ENCODE results near the gene UPB1. TPM values are rescaled to one million over a fixed set of nuclear protein-coding genes. Genes with fewer than 3 reads are reported as not detected.

The UPB1 gene
- total RNA-seq, 1 experiment from 2014 or later: not detected

DNA sequence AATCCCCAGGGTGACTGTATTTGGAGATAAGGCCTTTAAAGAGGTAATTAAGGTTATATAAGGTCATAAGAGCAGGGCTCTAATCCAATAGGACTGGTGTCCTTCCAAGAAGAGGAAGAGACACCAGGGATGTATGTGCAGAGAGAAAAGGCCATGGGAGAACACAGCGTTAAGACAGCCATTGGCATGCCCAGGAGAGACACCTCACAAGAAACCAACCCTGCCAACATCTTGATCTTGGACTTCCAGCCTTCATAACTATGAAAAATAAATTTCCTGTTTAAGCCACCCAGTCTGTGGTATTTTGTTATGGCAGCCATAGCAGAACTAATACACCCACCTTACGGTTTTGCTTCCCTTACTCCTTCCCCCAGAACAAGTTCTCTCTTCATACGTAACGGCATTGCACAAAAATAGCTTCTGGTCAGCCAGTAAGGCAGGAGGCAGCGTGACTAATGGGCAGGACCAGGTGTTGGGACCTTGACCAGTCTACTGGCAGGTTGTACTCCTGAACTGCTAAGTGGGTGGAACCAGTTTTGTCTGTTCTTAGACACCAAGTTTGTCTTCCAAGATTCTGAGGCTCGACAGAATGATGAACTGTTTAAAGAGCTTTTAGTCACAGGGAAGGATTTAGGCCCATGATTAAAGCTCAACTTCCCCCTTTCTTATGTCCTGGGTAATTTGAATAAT is 31.9 kb upstream of the UPB1 start:
- intact Hi-C loops (cut with micrococcal nuclease): no loop called here
- Mint-ChIP-seq H3K4me3 (ENCODE audit: unreplicated experiment) (no peak overlapping the region), H3K4me1 (ENCODE audit: insufficient read depth, unreplicated experiment) (peaks cover 5% of the 10 kb centered on the region), H3K27ac (ENCODE audit: low read depth, unreplicated experiment) (no peak overlapping the region), H3K27me3 (ENCODE audit: insufficient read depth, unreplicated experiment) (no peaks in the 10 kb centered on the region), H3K9me3 (ENCODE audit: unreplicated experiment) (no peaks in the 10 kb centered on the region), H3K36me3 (ENCODE audit: insufficient read depth, unreplicated experiment) (no peaks in the 10 kb centered on the region)
- no peak for DNase-seq (ENCODE audit: unreplicated experiment)
- TF ChIP-seq, protein P1, sequence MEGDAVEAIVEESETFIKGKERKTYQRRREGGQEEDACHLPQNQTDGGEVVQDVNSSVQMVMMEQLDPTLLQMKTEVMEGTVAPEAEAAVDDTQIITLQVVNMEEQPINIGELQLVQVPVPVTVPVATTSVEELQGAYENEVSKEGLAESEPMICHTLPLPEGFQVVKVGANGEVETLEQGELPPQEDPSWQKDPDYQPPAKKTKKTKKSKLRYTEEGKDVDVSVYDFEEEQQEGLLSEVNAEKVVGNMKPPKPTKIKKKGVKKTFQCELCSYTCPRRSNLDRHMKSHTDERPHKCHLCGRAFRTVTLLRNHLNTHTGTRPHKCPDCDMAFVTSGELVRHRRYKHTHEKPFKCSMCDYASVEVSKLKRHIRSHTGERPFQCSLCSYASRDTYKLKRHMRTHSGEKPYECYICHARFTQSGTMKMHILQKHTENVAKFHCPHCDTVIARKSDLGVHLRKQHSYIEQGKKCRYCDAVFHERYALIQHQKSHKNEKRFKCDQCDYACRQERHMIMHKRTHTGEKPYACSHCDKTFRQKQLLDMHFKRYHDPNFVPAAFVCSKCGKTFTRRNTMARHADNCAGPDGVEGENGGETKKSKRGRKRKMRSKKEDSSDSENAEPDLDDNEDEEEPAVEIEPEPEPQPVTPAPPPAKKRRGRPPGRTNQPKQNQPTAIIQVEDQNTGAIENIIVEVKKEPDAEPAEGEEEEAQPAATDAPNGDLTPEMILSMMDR (IDR thresholded peaks at IDR 0.05; ENCODE audit: unreplicated experiment): no peak
- ChIA-PET POLR2A (no interaction called here), CTCF (interaction anchor here (0.6 to 1.4 kb wide), 3 partner anchors 59 to 135 kb away, joined by 3 read pairs; no protein-coding TSS in a partner anchor)
- no TSS peak for BruUV-seq (replicated peaks)

DNA sequence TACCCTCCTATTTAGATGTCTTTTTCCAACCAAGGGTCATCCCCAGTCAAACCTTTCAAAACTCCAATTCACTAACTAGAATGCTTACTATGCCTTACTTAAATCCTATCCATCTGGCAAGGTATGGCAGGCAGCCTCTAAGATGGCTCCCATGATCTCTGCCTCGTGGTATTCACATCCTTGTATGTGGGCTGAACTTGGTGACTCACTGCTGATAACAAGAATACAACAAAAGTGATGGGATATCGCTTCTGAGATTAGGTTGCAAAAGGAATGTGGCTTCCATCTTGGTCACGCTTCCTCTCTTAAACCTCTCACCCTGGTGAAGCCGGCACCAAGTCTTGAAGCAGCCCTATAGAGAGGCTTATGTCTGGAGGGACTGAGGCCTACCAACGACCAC is 29.6 kb upstream of the UPB1 start:
- Mint-ChIP-seq H3K4me3 (ENCODE audit: unreplicated experiment) (no peak overlapping the region), H3K36me3 (ENCODE audit: insufficient read depth, unreplicated experiment) (no peaks in the 10 kb centered on the region), H3K27me3 (ENCODE audit: insufficient read depth, unreplicated experiment) (no peaks in the 10 kb centered on the region), H3K4me1 (ENCODE audit: insufficient read depth, unreplicated experiment) (peaks cover 5% of the 10 kb centered on the region), H3K9me3 (ENCODE audit: unreplicated experiment) (no peaks in the 10 kb centered on the region), H3K27ac (ENCODE audit: low read depth, unreplicated experiment) (no peak overlapping the region)
- BruUV-seq (replicated peaks): no TSS peak
- intact Hi-C loops (cut with micrococcal nuclease): no loop called here
- no peak for DNase-seq (ENCODE audit: unreplicated experiment)
- TF ChIP-seq, protein P1 (IDR thresholded peaks at IDR 0.05; ENCODE audit: unreplicated experiment): no peak
- CTCF ChIA-PET: interaction anchor here (0.6 kb wide), 1 partner anchor 22 kb away, joined by 3 read pairs; no protein-coding TSS in a partner anchor
- POLR2A ChIA-PET: interaction anchor here (0.6 kb wide), 1 partner anchor 9 kb away, joined by 3 read pairs; no protein-coding TSS in a partner anchor

DNA sequence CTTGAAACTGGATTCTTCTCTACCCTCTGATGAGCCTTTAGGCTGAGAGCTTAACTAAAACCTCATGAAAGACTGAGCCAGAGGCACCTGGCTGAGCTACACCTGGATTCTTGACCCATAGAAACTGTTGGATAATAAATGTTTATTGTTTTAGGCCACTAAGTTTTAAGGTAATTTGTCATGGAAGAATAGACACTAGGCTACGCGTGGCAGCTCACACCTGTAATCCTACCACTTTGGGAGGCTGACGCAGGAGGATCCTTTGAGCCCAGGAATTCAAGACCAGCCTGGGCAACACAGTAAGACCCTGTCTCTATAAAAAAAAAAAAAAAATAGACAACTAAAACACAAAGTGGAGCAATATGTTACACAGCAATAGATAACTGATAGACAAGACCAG is 29.2 kb upstream of the UPB1 start:
- no peak for DNase-seq (ENCODE audit: unreplicated experiment)
- POLR2A ChIA-PET: interaction anchor here (0.6 kb wide), 1 partner anchor 10 kb away, joined by 3 read pairs; no protein-coding TSS in a partner anchor
- Mint-ChIP-seq H3K4me1 (ENCODE audit: insufficient read depth, unreplicated experiment) (peaks cover 5% of the 10 kb centered on the region), H3K27ac (ENCODE audit: low read depth, unreplicated experiment) (no peak overlapping the region), H3K9me3 (ENCODE audit: unreplicated experiment) (no peaks in the 10 kb centered on the region), H3K36me3 (ENCODE audit: insufficient read depth, unreplicated experiment) (no peaks in the 10 kb centered on the region), H3K4me3 (ENCODE audit: unreplicated experiment) (no peak overlapping the region), H3K27me3 (ENCODE audit: insufficient read depth, unreplicated experiment) (no peaks in the 10 kb centered on the region)
- CTCF ChIA-PET: interaction anchor here (0.6 kb wide), 1 partner anchor 59 kb away, joined by 4 read pairs; no protein-coding TSS in a partner anchor
- intact Hi-C loops (cut with micrococcal nuclease): no loop called here
- TF ChIP-seq, protein P1 (IDR thresholded peaks at IDR 0.05; ENCODE audit: unreplicated experiment): no peak
- BruUV-seq (replicated peaks): no TSS peak

DNA sequence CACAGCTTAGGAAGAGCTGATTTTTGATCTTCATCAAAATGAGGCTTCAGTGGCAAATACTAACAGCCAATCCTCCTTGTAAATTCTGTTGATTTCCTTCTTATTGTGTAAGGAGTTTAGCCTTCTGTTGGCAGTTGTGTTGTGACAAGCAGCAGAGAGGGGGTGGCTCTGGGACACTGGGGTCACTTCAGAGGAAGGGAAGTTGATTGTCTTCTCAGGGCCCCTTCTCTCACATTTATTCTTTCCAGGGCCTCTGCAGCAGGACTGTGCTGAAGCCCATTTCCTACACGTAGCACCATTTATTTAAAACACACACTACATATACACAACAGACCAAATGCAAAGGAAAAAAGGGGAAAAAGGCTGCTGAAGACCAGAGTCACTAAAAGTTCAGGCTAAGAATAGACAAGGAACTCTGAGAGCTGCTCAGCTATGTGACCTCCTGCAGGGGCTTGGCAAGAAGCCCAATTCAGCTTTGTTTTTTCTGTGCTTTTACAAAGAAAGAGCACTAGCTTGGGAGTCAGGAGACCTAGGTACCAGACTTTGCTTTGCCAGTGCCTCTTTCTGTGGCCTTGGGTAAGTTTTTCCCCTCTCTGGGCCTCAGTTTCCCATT is 28.3 kb upstream of the UPB1 start:
- peak; percentile 47 for DNase-seq (ENCODE audit: unreplicated experiment)
- Mint-ChIP-seq H3K27me3 (ENCODE audit: insufficient read depth, unreplicated experiment) (no peaks in the 10 kb centered on the region), H3K9me3 (ENCODE audit: unreplicated experiment) (no peaks in the 10 kb centered on the region), H3K27ac (ENCODE audit: low read depth, unreplicated experiment) (no peak overlapping the region), H3K36me3 (ENCODE audit: insufficient read depth, unreplicated experiment) (no peaks in the 10 kb centered on the region), H3K4me1 (ENCODE audit: insufficient read depth, unreplicated experiment) (peaks cover 5% of the 10 kb centered on the region), H3K4me3 (ENCODE audit: unreplicated experiment) (no peak overlapping the region)
- TF ChIP-seq, protein P1 (IDR thresholded peaks at IDR 0.05; ENCODE audit: unreplicated experiment): no peak
- ChIA-PET POLR2A (interaction anchor here (0.7 kb wide), 1 partner anchor 163 kb away, joined by 4 read pairs; no protein-coding TSS in a partner anchor), CTCF (interaction anchor here (0.5 to 0.6 kb wide), 2 partner anchors 36 to 58 kb away, joined by 3 to 4 read pairs; no protein-coding TSS in a partner anchor)
- BruUV-seq (replicated peaks): no TSS peak
- intact Hi-C loops (cut with micrococcal nuclease): no loop called here
